Ishikawa (cell line): ENCODE results near the gene LCP1.

ENCODE experiments used
- CEBPB ChIP-seq: IDR thresholded peaks from 2 replicates; pipeline ENCODE4 v1.6.1; 2012
- CREB1 ChIP-seq: IDR thresholded peaks from 2 replicates; pipeline ENCODE4 v1.6.1; 2012; ENCODE audit warnings: low read depth
- EGR1 ChIP-seq: IDR thresholded peaks from 2 replicates; pipeline ENCODE4 v1.6.1; 2012
- EP300 ChIP-seq: IDR thresholded peaks from 2 replicates; pipeline ENCODE4 v1.6.1; 2012; ENCODE audit warnings: borderline replicate concordance
- FOXM1 ChIP-seq: IDR thresholded peaks from 2 replicates; pipeline ENCODE4 v1.6.1; 2012; ENCODE audit warnings: low read depth, borderline replicate concordance
- NFIC ChIP-seq: IDR thresholded peaks from 2 replicates; pipeline ENCODE4 v1.6.1; 2012
- RAD21 ChIP-seq: IDR thresholded peaks from 2 replicates; pipeline ENCODE4 v1.6.1; 2012; ENCODE audit warnings: low read depth
- TAF1 ChIP-seq: IDR thresholded peaks from 2 replicates; pipeline ENCODE4 v1.6.1; 2012; ENCODE audit warnings: low read depth, mild to moderate bottlenecking
- TCF12 ChIP-seq: IDR thresholded peaks from 2 replicates; pipeline ENCODE4 v1.6.1; 2012; ENCODE audit warnings: low read depth
- TEAD4 ChIP-seq: IDR thresholded peaks from 2 replicates; pipeline ENCODE4 v1.6.1; 2012
- YY1 ChIP-seq: IDR thresholded peaks from 2 replicates; pipeline ENCODE4 v1.6.1; 2012; ENCODE audit warnings: low read depth
- ZBTB7A ChIP-seq: IDR thresholded peaks from 2 replicates; pipeline ENCODE4 v1.6.1; 2012; ENCODE audit warnings: low read depth
- TF ChIP-seq, protein P1 (sequence below): IDR thresholded peaks from 2 replicates; pipeline ENCODE4 v1.6.1; 2012
- TF ChIP-seq, protein P2 (sequence below): IDR thresholded peaks from 2 replicates; pipeline ENCODE4 v1.6.1; 2012; ENCODE audit warnings: low read depth, mild to moderate bottlenecking
- TF ChIP-seq, protein P3 (sequence below): IDR thresholded peaks from 2 replicates; pipeline ENCODE4 v1.6.1; 2012

LCP1 gene

DNA sequence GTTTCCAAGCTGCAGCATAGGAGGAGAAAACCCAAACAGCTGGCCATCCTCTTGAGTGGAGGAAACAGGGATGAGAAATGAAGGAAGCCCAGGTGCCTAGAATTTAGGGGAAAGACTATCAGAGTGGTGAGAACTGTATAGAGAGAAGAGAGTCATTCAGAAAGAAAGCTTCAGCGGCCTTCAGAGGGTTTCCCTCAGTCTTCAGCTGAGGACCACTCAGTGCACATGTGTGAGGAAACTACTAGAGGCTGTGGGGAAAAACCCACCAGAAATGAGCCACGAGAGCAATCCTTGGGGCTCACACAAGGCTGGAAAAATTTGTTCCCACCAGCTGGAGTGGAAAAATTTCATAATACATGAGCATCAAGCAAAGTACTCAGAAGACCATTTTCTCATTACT is 41.9 kb downstream of the LCP1 start:
- TF ChIP-seq TEAD4 (no peak), TCF12 (no peak), ZBTB7A (no peak), EGR1 (no peak)
- TF ChIP-seq, protein P1, sequence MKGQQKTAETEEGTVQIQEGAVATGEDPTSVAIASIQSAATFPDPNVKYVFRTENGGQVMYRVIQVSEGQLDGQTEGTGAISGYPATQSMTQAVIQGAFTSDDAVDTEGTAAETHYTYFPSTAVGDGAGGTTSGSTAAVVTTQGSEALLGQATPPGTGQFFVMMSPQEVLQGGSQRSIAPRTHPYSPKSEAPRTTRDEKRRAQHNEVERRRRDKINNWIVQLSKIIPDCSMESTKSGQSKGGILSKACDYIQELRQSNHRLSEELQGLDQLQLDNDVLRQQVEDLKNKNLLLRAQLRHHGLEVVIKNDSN = no peak
- TF ChIP-seq, protein P2, sequence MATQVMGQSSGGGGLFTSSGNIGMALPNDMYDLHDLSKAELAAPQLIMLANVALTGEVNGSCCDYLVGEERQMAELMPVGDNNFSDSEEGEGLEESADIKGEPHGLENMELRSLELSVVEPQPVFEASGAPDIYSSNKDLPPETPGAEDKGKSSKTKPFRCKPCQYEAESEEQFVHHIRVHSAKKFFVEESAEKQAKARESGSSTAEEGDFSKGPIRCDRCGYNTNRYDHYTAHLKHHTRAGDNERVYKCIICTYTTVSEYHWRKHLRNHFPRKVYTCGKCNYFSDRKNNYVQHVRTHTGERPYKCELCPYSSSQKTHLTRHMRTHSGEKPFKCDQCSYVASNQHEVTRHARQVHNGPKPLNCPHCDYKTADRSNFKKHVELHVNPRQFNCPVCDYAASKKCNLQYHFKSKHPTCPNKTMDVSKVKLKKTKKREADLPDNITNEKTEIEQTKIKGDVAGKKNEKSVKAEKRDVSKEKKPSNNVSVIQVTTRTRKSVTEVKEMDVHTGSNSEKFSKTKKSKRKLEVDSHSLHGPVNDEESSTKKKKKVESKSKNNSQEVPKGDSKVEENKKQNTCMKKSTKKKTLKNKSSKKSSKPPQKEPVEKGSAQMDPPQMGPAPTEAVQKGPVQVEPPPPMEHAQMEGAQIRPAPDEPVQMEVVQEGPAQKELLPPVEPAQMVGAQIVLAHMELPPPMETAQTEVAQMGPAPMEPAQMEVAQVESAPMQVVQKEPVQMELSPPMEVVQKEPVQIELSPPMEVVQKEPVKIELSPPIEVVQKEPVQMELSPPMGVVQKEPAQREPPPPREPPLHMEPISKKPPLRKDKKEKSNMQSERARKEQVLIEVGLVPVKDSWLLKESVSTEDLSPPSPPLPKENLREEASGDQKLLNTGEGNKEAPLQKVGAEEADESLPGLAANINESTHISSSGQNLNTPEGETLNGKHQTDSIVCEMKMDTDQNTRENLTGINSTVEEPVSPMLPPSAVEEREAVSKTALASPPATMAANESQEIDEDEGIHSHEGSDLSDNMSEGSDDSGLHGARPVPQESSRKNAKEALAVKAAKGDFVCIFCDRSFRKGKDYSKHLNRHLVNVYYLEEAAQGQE = no peak

DNA sequence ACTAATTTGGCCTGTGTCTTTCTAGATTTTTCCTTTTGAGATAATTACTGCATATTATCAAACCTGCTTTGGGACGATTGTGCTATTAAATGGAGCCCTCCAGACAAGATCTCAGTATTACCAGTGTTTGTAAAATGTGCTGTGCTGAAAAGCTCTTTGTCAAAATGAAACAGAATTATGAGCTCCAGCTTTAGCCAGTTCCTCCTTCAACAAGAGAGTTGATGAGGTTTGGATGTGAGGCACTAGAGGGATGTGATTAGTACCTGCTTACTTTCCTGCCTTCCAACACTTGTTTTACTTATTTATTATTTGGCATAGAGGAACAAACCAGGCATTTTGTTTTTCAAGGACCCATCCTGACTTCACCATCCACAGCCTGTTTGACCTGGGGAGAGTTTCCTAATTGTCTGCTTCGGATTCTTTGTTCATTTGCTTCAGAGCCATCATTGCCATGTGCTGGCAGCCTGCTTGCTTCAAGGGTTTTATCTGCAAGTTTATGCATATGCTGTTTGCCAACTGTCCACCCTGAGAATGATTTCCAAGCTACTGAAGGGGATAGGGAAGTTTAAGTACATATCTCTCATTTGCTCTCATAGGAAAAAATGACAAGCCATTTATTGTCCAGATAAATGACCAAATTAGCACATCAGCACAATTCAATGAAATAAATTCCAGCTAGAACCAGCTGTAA is 44.2 kb downstream of the LCP1 start:
- TF ChIP-seq CEBPB = no peak
- no peak for TF ChIP-seq RAD21
- TF ChIP-seq FOXM1 = no peak
- no peak for TF ChIP-seq EP300
- TF ChIP-seq NFIC = no peak
- TF ChIP-seq, protein P2 = no peak
- TF ChIP-seq TEAD4 = no peak
- TF ChIP-seq EGR1 = no peak
- no peak for TF ChIP-seq YY1
- no peak for TF ChIP-seq TCF12
- TF ChIP-seq, protein P3, sequence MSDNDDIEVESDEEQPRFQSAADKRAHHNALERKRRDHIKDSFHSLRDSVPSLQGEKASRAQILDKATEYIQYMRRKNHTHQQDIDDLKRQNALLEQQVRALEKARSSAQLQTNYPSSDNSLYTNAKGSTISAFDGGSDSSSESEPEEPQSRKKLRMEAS = no peak
- TF ChIP-seq TAF1 = no peak
- TF ChIP-seq ZBTB7A = no peak
- TF ChIP-seq, protein P1 = no peak
- no peak for TF ChIP-seq CREB1

DNA sequence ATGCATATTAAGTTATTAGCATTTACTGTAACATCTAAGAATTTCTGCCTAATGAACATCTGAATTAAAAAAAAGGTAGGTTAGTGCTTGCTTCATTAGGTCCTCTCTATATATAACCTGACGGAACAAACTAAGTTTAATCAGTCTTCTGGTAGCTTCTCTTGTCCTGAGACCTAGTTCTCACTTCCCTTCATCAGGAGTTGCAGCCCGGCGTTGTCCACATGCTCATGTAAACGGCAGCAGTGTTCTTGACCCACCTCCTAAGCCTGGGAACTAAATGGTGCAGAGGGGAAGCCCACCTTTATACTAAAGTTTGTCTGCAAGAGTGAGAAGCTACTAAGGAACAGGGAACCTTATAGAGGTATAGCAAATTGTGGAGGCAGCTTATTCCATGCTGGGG is 45.3 kb downstream of the LCP1 start:
- TF ChIP-seq CREB1 (no peak), RAD21 (no peak), TAF1 (no peak), YY1 (no peak), ZBTB7A (no peak), NFIC (no peak), CEBPB (no peak), TEAD4 (no peak), EP300 (no peak), FOXM1 (no peak), EGR1 (no peak)
- TF ChIP-seq, protein P3 = no peak
- TF ChIP-seq, protein P1 = no peak
- TF ChIP-seq, protein P2 = no peak

DNA sequence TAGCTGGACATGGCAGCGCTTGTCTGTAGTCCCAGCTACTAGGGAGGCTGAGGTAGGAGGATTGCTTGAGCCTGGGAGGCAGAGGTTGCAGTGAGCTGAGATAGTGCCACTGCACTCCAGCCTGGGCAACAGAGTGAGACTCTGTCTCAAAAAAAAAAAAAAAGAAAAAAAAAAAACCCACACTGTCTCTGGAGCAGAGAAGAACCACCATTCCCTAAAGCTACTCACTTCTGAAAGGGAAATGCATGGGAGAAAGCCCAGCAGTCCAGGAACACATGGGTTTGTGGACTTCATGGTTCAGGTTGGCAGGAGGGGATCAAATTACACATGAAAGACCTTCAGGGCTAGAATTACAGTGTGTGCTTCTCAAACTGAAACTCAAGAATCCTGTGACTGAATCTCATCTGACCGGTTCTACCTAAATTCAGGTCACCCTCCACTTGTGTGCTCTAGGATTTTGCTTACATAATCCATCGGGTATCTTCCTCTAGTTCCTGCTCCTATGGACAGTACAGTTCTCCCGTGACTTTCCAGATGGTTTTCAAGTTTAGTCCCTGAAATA is 46.9 kb downstream of the LCP1 start:
- TF ChIP-seq RAD21 (no peak), CREB1 (no peak), EP300 (peak; percentile 84), TEAD4 (peak; percentile 75), NFIC (peak; percentile 56), TCF12 (peak; percentile 87; the same call in 1 of the 2 replicates), TAF1 (no peak), FOXM1 (peak; percentile 67; the same call in 1 of the 2 replicates), EGR1 (no peak), YY1 (peak; percentile 51; the same call in 1 of the 2 replicates), CEBPB (peak; percentile 71), ZBTB7A (no peak)
- TF ChIP-seq, protein P3 = peak; percentile 81; the same call in 1 of the 2 replicates
- TF ChIP-seq, protein P2 = no peak
- TF ChIP-seq, protein P1 = no peak; the same call in 1 of the 2 replicates
